ENCODE data around the gene EN2. TPM values are rescaled to one million over a fixed set of nuclear protein-coding genes. Genes with fewer than 3 reads are reported as not detected.

EN2 gene
- total and polyA plus RNA-seq, 2 of the 13 experiments (the other 11 are each of a cell fraction or from before 2014, with no cell fraction given): not detected

- Histone ChIP-seq H3K4me1 (ENCODE audit: insufficient read depth, low read length) (no peaks in the 10 kb centered on the region), H4K20me1 (ENCODE audit: insufficient read depth, low read length) (no peaks in the 10 kb centered on the region), H3K4me3 (replicated peaks in 1 of 3; ENCODE audit: insufficient read depth in 1 of 3, low read depth in 2 of 3, low read length in 3 of 3) (no peak overlapping the region), H3K27me3 (ENCODE audit: control insufficient read depth in 1 of 2, insufficient read depth in 2 of 2, low read length in 2 of 2) (peaks cover 7 to 40% of the 10 kb centered on the region in 2 experiments; a peak in 4 of 5 replicates), H3K9ac (ENCODE audit: insufficient read depth, low read depth, low read length) (no peak overlapping the region), H3K79me2 (ENCODE audit: insufficient read depth, low read length) (no peaks in the 10 kb centered on the region), H3K4me2 (ENCODE audit: low read depth, low read length) (no peak overlapping the region), H3K36me3 (replicated peaks in 1 of 2; ENCODE audit: control insufficient read depth in 1 of 2, insufficient read depth in 2 of 2, low read length in 2 of 2) (no peaks in the 10 kb centered on the region), H3K27ac (ENCODE audit: extremely low read length, insufficient read depth, low read length) (no peak overlapping the region), H2AFZ (ENCODE audit: low read length) (no peak overlapping the region), H3K9me3 (ENCODE audit: low read length) (no peaks in the 10 kb centered on the region)
- POLR2A ChIA-PET: no interaction called here
- DNase-seq (ENCODE audit: low spot score): peak; percentile 20
- no TSS peak for BruUV-seq (replicated peaks)
- FAIRE-seq: no peak
- CTCF ChIA-PET (ENCODE audit: low intra/inter-chr PET ratio, low total read pairs): no interaction called here
- peak; percentile 13 for ATAC-seq
- in situ Hi-C loops (cut with HindIII; ENCODE audit: extremely low pct_ligation_motif_present, low pct_unique_long_range_greater_than_20kb): no loop called here
- TF ChIP-seq MED8 (CRISPR knock-in tag; IDR thresholded peaks at IDR 0.05; ENCODE audit: insufficient replicate concordance): no peak
- TF ChIP-seq ZNF34 (CRISPR knock-in tag; IDR thresholded peaks at IDR 0.05; ENCODE audit: borderline replicate concordance): no peak
- peak; percentile 52 for TF ChIP-seq TEAD3 (CRISPR knock-in tag; optimal IDR thresholded peaks at IDR 0.05; ENCODE audit: borderline replicate concordance)
- no peak for TF ChIP-seq NPAS2 (CRISPR knock-in tag; IDR thresholded peaks at IDR 0.05; ENCODE audit: borderline replicate concordance)
- no peak for TF ChIP-seq MTA1 (CRISPR knock-in tag; IDR thresholded peaks at IDR 0.05; ENCODE audit: borderline replicate concordance)
- no peak for TF ChIP-seq ZSCAN9 (CRISPR knock-in tag; IDR thresholded peaks at IDR 0.05; ENCODE audit: borderline replicate concordance)
- no peak for TF ChIP-seq KAT8 (CRISPR knock-in tag; IDR thresholded peaks at IDR 0.05)
- TF ChIP-seq HOXA3 (CRISPR knock-in tag; IDR thresholded peaks at IDR 0.05): no peak
- TF ChIP-seq CREBL2 (CRISPR knock-in tag; IDR thresholded peaks at IDR 0.05; ENCODE audit: borderline replicate concordance): no peak
- TF ChIP-seq SOX5 (CRISPR knock-in tag; IDR thresholded peaks at IDR 0.05; ENCODE audit: borderline replicate concordance): no peak
- TF ChIP-seq TOPORS (CRISPR knock-in tag; IDR thresholded peaks at IDR 0.05): no peak
- no peak for TF ChIP-seq AKNA (CRISPR knock-in tag; IDR thresholded peaks at IDR 0.05; ENCODE audit: borderline replicate concordance)
- no peak for TF ChIP-seq ZNF782 (CRISPR knock-in tag; IDR thresholded peaks at IDR 0.05; ENCODE audit: borderline replicate concordance)
- no peak for TF ChIP-seq MBD4 (IDR thresholded peaks at IDR 0.05; ENCODE audit: borderline replicate concordance, low read length)
- no peak for TF ChIP-seq NR3C1 (CRISPR knock-in tag; IDR thresholded peaks at IDR 0.05)
- 0 out of 2 replicates have a peak, but pooled peaks have one; percentile 40 for TF ChIP-seq PCBP1 (IDR thresholded peaks at IDR 0.05; ENCODE audit: borderline replicate concordance, low read depth, low read length)
- TF ChIP-seq ZNF383 (CRISPR knock-in tag; IDR thresholded peaks at IDR 0.05; ENCODE audit: borderline replicate concordance): no peak
- no peak for TF ChIP-seq SMARCE1 (IDR thresholded peaks at IDR 0.05; ENCODE audit: borderline replicate concordance)
- WGBS (ENCODE audit: low lambda C conversion rate): 10% methylated on average over 14 of the region's 38 CpGs
- intact Hi-C loops (cut with micrococcal nuclease; ENCODE audit: unreplicated experiment): no loop called here
Measured at GRCh38 chr7:155408651-155409586, 49.0 kb upstream of the EN2 start.

Data from HepG2 (cell line).